ENCODE results near the gene TMEM131. TPM values are rescaled to one million over a fixed set of nuclear protein-coding genes. Genes with fewer than 3 reads are reported as not detected.

Gene TMEM131
- total and polyA plus RNA-seq, 2 experiments from 2014 or later, result 9.2 to 22.7 TPM

GRCh38 chr2:97871096-97871780 lies 124.5 kb downstream of the TMEM131 start:
- 0 out of 2 replicates have a peak, but pooled peaks cover 9% of the 10 kb centered on the region for H3K4me1 ChIP-seq (ENCODE audit: insufficient read depth)
- H2AFZ ChIP-seq, result no peak overlapping the region
- no peak for DNase-seq (ENCODE audit: low spot score)
- peaks cover 12% of the 10 kb centered on the region for H3K79me2 ChIP-seq (replicated peaks; ENCODE audit: insufficient read depth)
- no peak for ATAC-seq
- H3K27ac Mint-ChIP-seq, result no peak overlapping the region
- no peaks in the 10 kb centered on the region for H3F3A ChIP-seq (replicated peaks; ENCODE audit: low read depth)
- H3K27me3 ChIP-seq (ENCODE audit: insufficient read depth), result no peaks in the 10 kb centered on the region
- peaks cover 8% of the 10 kb centered on the region for H3K36me3 ChIP-seq (ENCODE audit: insufficient read depth)
- no peak overlapping the region for H3K27ac ChIP-seq (ENCODE audit: low read depth)
- H3K9me2 ChIP-seq (ENCODE audit: insufficient read depth), result no peaks in the 10 kb centered on the region
- peaks cover 30% of the 10 kb centered on the region for H3K9me3 Mint-ChIP-seq
- H3K27me3 Mint-ChIP-seq (ENCODE audit: insufficient read depth, low read depth, poor library complexity), result no peaks in the 10 kb centered on the region
- no peak overlapping the region for H3K4me3 Mint-ChIP-seq
- H3K4me2 ChIP-seq, result no peak overlapping the region
- TF ChIP-seq ETS1 (IDR thresholded peaks at IDR 0.05) (no peak), ZNF462 (CRISPR knock-in tag; IDR thresholded peaks at IDR 0.05) (no peak), POLR2AphosphoS5 (IDR thresholded peaks at IDR 0.05; ENCODE audit: low read depth) (no peak), NANOG (IDR thresholded peaks at IDR 0.05; ENCODE audit: borderline replicate concordance) (no peak), CREB1 (CRISPR knock-in tag; IDR thresholded peaks at IDR 0.05; ENCODE audit: low read depth) (no peak), ZNF331 (CRISPR knock-in tag; IDR thresholded peaks at IDR 0.05; ENCODE audit: low read depth) (no peak), EZH2 (IDR thresholded peaks at IDR 0.05; ENCODE audit: low read depth, unreplicated experiment) (no peak), EZH2phosphoT487 (IDR thresholded peaks at IDR 0.05; ENCODE audit: unreplicated experiment) (no peak), STAT1 (IDR thresholded peaks at IDR 0.05; ENCODE audit: unreplicated experiment) (no peak)
- TF ChIP-seq, protein P1, sequence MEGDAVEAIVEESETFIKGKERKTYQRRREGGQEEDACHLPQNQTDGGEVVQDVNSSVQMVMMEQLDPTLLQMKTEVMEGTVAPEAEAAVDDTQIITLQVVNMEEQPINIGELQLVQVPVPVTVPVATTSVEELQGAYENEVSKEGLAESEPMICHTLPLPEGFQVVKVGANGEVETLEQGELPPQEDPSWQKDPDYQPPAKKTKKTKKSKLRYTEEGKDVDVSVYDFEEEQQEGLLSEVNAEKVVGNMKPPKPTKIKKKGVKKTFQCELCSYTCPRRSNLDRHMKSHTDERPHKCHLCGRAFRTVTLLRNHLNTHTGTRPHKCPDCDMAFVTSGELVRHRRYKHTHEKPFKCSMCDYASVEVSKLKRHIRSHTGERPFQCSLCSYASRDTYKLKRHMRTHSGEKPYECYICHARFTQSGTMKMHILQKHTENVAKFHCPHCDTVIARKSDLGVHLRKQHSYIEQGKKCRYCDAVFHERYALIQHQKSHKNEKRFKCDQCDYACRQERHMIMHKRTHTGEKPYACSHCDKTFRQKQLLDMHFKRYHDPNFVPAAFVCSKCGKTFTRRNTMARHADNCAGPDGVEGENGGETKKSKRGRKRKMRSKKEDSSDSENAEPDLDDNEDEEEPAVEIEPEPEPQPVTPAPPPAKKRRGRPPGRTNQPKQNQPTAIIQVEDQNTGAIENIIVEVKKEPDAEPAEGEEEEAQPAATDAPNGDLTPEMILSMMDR (conservative IDR thresholded peaks at IDR 0.05; ENCODE audit: low read depth in 2 of 2), result no peak
- peaks cover 31% of the 10 kb centered on the region for H3K36me3 Mint-ChIP-seq (ENCODE audit: low read depth)
- no peak overlapping the region for H3K4me3 ChIP-seq
- H4K20me1 ChIP-seq (replicated peaks; ENCODE audit: insufficient read depth), result no peaks in the 10 kb centered on the region
- H3K4me1 Mint-ChIP-seq, result peaks cover 9% of the 10 kb centered on the region; the same call in 2 of the 3 replicates
